NOMO-1 treated with dmso at 0.1 percent for 144 hours (cell line): ENCODE data around the gene TSPYL2.

ENCODE experiments used
- DNase-seq: peaks from one replicate; lab custom pipeline; 2025; ENCODE audit not compliant: unreplicated experiment; lab: John Stamatoyannopoulos, UW

TSPYL2 gene

GRCh38 chrX:53081925-53082772, at the start of gene TSPYL2:
TSS of gene TSPYL2 (plus strand) at chrX:53082367. CDS start at chrX:53082499, 132 bp downstream.
- peak; percentile 87 for DNase-seq

- no peak for DNase-seq
Measured at GRCh38 chrX:53036149-53036548, 46.0 kb upstream of the TSPYL2 start.

DNA sequence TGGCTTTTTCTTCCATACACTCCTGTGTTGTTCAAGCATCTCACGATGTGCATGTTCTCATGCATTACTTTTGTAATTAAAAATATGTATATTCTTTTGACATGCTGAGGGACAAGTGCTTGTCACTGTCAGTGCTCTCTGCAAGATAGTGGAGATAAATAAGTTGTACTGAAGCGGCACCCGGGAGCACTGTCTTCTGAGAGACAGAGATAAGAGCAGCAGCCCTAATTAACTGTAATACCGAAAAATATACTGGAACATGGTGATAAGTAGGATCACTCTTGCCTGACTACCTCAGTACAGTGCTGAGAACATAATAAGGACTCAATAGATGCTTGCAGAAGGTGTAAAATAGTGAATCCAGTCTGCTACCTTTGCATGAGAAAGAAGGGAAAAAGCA, 42.9 kb upstream of the TSPYL2 start:
- no peak for DNase-seq

DNA sequence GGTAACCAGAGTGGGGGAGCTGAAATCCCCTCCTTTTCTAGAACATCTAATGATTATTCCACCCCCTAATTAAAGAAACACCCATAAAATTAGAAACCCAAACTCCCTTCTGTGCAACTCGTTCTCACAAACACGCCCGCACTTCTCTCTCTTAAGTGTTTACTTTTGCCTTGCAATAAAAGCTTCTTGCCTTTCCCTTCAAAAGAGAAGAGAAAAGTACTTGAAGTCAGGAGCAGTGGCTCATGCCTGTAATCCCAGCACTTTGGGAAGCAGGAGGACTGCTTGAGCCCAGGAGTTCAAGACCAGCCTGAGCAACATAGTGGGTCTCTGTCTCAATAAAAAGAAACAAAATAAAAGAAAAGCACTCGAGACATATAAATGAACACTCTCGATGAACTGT, 37.2 kb upstream of the TSPYL2 start:
- no peak for DNase-seq

GRCh38 chrX:53047228-53047627, 34.9 kb upstream of the TSPYL2 start:
- no peak for DNase-seq

DNA sequence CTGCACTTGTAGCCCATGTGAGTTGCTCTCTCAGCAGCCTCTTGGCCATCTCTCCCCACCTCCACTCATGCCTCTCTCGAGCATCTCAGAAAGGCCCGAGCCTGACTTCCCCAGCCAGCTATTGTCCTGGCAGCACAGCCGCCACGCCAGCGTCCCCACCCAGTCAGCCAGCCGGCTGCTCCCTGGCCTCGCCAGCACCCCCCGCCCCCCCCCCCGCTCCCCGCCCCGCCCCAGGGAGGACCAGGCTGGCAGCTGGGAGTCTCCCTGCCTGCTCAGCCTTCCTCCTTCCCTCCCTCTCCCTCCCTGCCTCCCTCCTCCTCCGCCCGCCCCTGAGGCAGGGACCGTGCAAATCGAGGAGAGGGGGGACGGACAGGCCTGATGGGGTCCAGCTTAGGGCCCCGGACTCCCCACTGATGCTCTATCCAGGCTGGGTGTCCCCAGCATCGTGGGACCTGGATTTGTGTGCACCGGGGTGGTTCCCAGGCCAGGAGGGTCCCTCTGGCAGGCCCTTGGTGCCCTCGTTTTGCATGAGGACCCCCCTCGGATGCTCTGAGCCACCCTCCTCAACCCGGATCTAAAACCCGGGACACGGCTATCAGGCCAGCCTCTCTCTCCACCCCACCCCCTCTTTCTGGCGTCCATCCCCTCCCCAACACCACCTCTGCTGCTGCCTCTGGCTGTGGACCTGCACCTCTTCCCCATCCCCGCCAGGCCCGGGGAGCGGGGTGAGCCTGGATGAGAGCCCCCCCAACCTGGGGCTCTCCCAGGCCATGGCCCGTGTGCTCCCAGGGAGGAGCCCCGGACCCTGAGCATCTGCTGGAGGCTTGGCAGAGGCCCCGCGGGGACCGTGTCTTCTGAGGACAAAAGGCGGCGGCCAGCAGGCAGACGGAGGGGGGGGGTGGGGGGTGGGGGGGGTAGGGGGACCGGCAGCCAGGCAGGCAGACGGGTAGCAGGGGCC, 33.7 kb upstream of the TSPYL2 start, which contains the start of gene GPR173:
Gene GPR173, plus strand, starts transcription at position 621 of the 958 bp plus-strand sequence. CDS start 27,833 bp downstream, outside the sequence.
- DNase-seq = no peak

GRCh38 chrX:53049127-53049517, 33.0 kb upstream of the TSPYL2 start:
- no peak for DNase-seq

DNA sequence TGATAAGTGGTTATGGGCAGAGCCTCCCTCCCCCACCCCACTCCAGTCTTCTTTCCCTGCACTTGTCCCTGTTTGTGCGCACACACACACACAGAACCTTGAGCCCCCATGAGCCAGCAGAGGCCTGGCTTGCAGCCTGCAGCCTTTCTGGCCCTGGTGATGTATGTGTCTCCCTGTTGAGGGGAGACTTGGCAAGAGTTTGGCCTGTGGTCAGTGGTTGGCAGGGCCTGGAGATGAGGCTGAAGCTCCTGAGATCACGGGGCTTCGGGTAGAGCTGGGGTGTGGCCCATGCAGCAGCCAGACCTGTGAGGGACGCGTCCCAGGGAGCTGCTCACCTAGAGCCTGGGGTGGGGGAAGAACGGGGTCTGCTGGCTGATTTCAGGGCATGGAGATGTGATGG, 31.3 kb upstream of the TSPYL2 start:
- no peak for DNase-seq

GRCh38 chrX:53055244-53055849, 26.8 kb upstream of the TSPYL2 start:
- DNase-seq = no peak

GRCh38 chrX:53056292-53056691, 25.9 kb upstream of the TSPYL2 start:
- no peak for DNase-seq

DNA sequence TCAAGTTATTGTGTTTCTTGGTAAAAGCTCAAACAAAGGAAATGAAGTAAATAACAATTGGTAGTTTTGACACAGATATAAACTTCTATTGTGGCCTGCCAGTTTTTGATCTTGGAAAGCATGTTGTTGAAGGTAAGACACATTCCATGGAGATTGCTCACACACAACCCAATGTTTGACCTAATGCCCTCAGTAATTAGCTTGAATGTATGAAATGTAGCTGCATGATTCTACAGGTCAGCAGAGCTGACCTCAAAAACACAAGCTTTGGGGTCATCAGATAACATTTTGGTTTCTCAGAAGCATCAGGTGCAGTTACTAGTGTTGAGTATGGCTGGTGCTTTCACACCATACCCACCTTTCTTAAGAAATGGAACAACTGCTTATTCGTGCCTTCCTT, 17.1 kb upstream of the TSPYL2 start:
- no peak for DNase-seq

DNA sequence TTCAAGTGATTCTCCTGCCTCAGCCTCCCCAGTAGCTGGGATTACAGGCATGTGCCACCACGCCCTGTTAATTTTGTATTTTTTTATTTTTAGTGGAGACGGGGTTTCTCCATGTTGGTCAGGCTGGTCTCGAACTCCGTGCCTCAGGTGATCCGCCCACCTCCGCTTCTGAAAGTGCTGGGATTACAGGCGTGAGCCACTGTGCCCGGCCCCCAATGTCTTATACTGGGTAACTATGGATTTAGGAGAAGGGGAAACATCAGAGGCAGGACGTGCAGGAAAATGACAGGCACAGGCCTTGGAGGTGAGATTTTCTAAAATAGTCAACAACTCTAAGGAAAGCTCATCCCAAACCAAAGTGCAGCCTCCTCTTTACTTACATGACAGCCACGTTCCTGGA, 11.1 kb upstream of the TSPYL2 start:
- no peak for DNase-seq

DNA sequence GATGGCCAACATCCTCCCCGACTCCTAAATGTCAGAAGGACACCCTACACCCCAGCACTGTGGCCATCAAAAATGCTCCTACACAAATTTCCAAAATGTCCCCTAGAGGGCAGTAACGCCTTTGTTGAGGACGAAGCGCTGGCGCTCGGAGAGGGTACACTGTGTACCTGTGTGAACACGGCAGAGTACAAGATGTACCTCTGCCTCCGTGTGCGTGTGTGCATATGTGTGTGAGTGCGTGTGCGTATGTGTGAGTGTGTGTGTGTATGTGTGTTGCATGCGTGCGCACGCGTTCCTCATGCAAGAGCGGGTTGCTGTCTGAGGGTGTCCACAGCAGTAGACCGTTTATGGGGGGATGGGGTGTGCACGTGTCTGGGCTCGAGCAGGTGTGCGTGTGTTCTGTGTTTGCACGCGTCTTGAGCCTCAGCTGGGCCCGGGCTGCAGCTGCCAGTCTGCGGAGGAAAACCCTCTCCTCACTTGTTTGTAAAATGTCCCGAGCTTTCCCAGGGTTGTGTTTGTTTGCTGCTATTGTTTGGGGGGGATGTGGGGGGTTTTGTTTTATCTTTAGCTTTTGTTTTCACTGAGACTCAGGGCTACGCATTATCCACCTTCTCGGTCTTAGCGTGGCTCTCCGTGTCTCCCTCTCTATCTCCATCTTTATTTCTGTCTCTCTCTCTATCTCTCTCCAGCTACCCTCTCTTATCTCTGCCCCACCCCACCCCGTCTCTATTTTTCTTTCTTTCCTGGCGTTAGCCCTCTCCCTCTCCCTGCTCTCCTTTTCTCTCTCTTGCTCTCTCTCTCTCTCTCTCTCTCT, 10.4 kb upstream of the TSPYL2 start:
- peak; percentile 17 for DNase-seq

GRCh38 chrX:53072418-53073114, 9.6 kb upstream of the TSPYL2 start:
- DNase-seq = no peak

- no peak for DNase-seq
Measured at GRCh38 chrX:53073115-53073586, 9.0 kb upstream of the TSPYL2 start.

DNA sequence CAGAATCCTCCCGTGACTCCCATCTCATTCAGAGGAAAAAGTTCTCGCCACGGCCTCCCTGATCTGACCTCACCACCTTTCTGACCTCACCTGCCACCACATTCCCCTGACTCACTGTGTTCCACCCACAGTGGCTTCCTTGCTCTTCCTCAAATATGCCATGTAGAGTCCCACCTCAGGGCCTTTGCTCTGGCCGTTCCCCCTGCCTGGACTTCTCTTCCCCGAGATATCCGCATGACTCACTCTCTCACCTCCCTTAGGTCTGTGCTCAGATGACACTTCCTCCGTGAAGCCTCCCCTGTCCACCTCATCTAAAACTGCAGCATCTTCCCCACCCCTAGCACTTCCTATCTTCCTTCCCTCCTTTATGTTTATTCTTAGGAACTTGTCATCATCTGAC, 7.2 kb upstream of the TSPYL2 start:
- no peak for DNase-seq

DNA sequence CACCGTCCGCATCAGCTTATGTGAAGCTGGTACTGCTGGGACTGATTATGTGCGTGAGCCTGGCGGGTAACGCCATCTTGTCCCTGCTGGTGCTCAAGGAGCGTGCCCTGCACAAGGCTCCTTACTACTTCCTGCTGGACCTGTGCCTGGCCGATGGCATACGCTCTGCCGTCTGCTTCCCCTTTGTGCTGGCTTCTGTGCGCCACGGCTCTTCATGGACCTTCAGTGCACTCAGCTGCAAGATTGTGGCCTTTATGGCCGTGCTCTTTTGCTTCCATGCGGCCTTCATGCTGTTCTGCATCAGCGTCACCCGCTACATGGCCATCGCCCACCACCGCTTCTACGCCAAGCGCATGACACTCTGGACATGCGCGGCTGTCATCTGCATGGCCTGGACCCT, 5.5 kb upstream of the TSPYL2 start:
- no peak for DNase-seq

- no peak for DNase-seq
Measured at GRCh38 chrX:53077207-53078197, 4.7 kb upstream of the TSPYL2 start.

- DNase-seq = no peak
Measured at GRCh38 chrX:53078943-53079342, 3.2 kb upstream of the TSPYL2 start.
